GM04503 (cell line): Measurements from ENCODE around the gene BLMH.

ENCODE experiments used
- DNase-seq: peaks from one replicate; pipeline ENCODE4 v3.0.0-alpha.2; 2012; ENCODE audit warnings: low read depth

Gene BLMH

GRCh38 chr17:30304778-30305177 lies 13.0 kb upstream of the BLMH start:
- no peak for DNase-seq

GRCh38 chr17:30302241-30302640 lies 10.5 kb upstream of the BLMH start:
- no peak for DNase-seq

GRCh38 chr17:30300818-30301217 lies 9.1 kb upstream of the BLMH start:
- no peak for DNase-seq

GRCh38 chr17:30299000-30299399 lies 7.3 kb upstream of the BLMH start:
- no peak for DNase-seq

GRCh38 chr17:30297715-30298114 lies 6.0 kb upstream of the BLMH start:
- DNase-seq, result no peak

- no peak for DNase-seq
Measured at GRCh38 chr17:30296499-30297080, 4.8 kb upstream of the BLMH start.

- DNase-seq, result no peak
Measured at GRCh38 chr17:30292286-30292858, 628 bp upstream of the BLMH start.

GRCh38 chr17:30290696-30291542 lies 825 bp downstream of the BLMH start:
- no peak for DNase-seq

GRCh38 chr17:30290077-30290476 lies 1.7 kb downstream of the BLMH start:
- DNase-seq, result no peak

- DNase-seq, result no peak
Measured at GRCh38 chr17:30279156-30279555, 12.6 kb downstream of the BLMH start.

- no peak for DNase-seq
Measured at GRCh38 chr17:30278032-30278431, 13.7 kb downstream of the BLMH start.

GRCh38 chr17:30275911-30276310 lies 15.8 kb downstream of the BLMH start:
- no peak for DNase-seq

GRCh38 chr17:30274887-30275286 lies 16.9 kb downstream of the BLMH start:
- DNase-seq, result no peak

GRCh38 chr17:30273373-30273772 lies 18.4 kb downstream of the BLMH start:
- no peak for DNase-seq

GRCh38 chr17:30271102-30271501 lies 20.6 kb downstream of the BLMH start:
- DNase-seq, result no peak

- DNase-seq, result no peak
Measured at GRCh38 chr17:30267625-30268024, 24.1 kb downstream of the BLMH start.

GRCh38 chr17:30263552-30264333 lies 28.0 kb downstream of the BLMH start:
- no peak for DNase-seq

- peak; percentile 38 for DNase-seq
Measured at GRCh38 chr17:30256756-30257506, 34.8 kb downstream of the BLMH start.

GRCh38 chr17:30254150-30254549 lies 37.6 kb downstream of the BLMH start:
- no peak for DNase-seq

- no peak for DNase-seq
Measured at GRCh38 chr17:30253312-30253711, 38.4 kb downstream of the BLMH start.

- no peak for DNase-seq
Measured at GRCh38 chr17:30251931-30252330, 39.8 kb downstream of the BLMH start.

- no peak for DNase-seq
Measured at GRCh38 chr17:30249460-30249859, 42.3 kb downstream of the BLMH start.
